DND-41 (cell line): ENCODE results near the gene NXN.
"Not testable (repeated sequence)": the region's sequence is repeated elsewhere in the genome, so short reads cannot be mapped to it uniquely, and the experiment has no call there.

Source experiments
- ATAC-seq: fragments of 200-7000 bp; cut with Tn5 transposase; 3 replicates; pipeline ENCODE4 v1.9.1; 2021; ENCODE audit warnings: low read depth; ENCODE audit not compliant: insufficient read depth
- DNase-seq: peaks from one replicate; pipeline ENCODE4 v3.0.0-alpha.2; 2020
- H2AFZ ChIP-seq: 2 replicates; pipeline ENCODE4 v1.6.0; 2012; ENCODE audit warnings: low read depth, low read length
- H3K27ac ChIP-seq: 2 replicates; pipeline ENCODE4 v1.5.1; 2012; ENCODE audit warnings: low read length, inconsistent platforms
- H3K27me3 ChIP-seq: fragments of 200-600 bp; sonication (generic); 2 replicates; pipeline ENCODE4 v1.6.0; 2012; ENCODE audit warnings: low read length, mild to moderate bottlenecking, inconsistent platforms; ENCODE audit not compliant: insufficient read depth, poor library complexity
- H3K36me3 ChIP-seq: 2 replicates; pipeline ENCODE4 v1.5.1; 2012; ENCODE audit warnings: low read length, inconsistent platforms; ENCODE audit not compliant: insufficient read depth
- H3K4me1 ChIP-seq: 2 replicates; pipeline ENCODE4 v1.5.1; 2012; ENCODE audit warnings: mild to moderate bottlenecking, low read length; ENCODE audit not compliant: insufficient read depth
- H3K4me2 ChIP-seq: 2 replicates; pipeline ENCODE4 v1.6.0; 2012; ENCODE audit warnings: mild to moderate bottlenecking, moderate library complexity, low read length, inconsistent platforms; ENCODE audit not compliant: insufficient read depth
- H3K4me3 ChIP-seq, 2 experiments: fragments of 200-600 bp in 1 of 2; shearing (Covaris generic) in 1 of 2; 2 replicates each; pipeline ENCODE4 v1.5.1; 2012 to 2016; ENCODE audit warnings: inconsistent platforms in 2 of 2, low read length in 2 of 2, mild to moderate bottlenecking in 2 of 2, low read depth in 1 of 2, moderate library complexity in 1 of 2
- H3K79me2 ChIP-seq: 2 replicates; pipeline ENCODE4 v1.6.0; 2012; ENCODE audit warnings: low read length, inconsistent platforms; ENCODE audit not compliant: insufficient read depth
- H3K9ac ChIP-seq: 2 replicates; pipeline ENCODE4 v1.6.0; 2012; ENCODE audit warnings: low read depth, mild to moderate bottlenecking, inconsistent platforms, low read length, moderate library complexity
- H3K9me3 ChIP-seq: 2 replicates; pipeline ENCODE4 v1.5.1; 2012; ENCODE audit warnings: low read length, moderate library complexity, mild to moderate bottlenecking, inconsistent platforms; ENCODE audit not compliant: insufficient read depth, severe bottlenecking
- H4K20me1 ChIP-seq: 2 replicates; pipeline ENCODE4 v1.6.0; 2012; ENCODE audit warnings: low read length; ENCODE audit not compliant: insufficient read depth
- CTCF ChIP-seq: IDR thresholded peaks from 2 replicates; pipeline ENCODE4 v1.5.1; 2012; ENCODE audit warnings: borderline replicate concordance, low read length, moderate library complexity, mild to moderate bottlenecking; ENCODE audit not compliant: poor library complexity, severe bottlenecking; ENCODE audit errors: extremely low read depth
- EZH2 ChIP-seq: IDR thresholded peaks from 3 replicates; pipeline ENCODE4 v1.6.1; 2012; ENCODE audit warnings: borderline replicate concordance, low read depth, mild to moderate bottlenecking, moderate library complexity, low read length, inconsistent platforms; ENCODE audit not compliant: severe bottlenecking

The NXN gene

DNA sequence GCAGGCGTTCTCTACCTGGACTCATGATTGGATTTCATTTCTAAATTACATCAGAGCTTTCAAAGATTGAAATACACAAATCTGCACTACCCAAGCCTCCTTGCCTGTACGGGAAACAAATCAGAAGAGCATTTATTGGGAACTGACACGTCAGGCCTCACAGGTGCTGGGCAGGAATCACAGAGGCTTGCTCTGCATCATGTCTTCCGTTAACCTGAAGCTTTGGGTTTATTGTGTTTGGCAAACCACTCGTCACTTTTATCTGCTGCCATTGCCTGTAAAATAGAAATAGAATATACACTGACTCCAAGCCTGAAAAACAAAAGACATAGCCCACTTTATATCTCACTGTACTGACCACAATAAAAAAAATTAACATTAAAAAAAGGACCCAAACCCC is 219.6 kb downstream of the NXN start:
- ATAC-seq (no peak), DNase-seq (no peak)
- no peak overlapping the region for H3K9ac ChIP-seq
- H3K9me3 ChIP-seq = no peaks in the 10 kb centered on the region
- peaks cover 70% of the 10 kb centered on the region for H3K36me3 ChIP-seq
- H3K4me1 ChIP-seq = no peaks in the 10 kb centered on the region
- H3K4me3 ChIP-seq = no peak overlapping the region
- no peaks in the 10 kb centered on the region for H3K79me2 ChIP-seq
- no peak for TF ChIP-seq EZH2
- no peaks in the 10 kb centered on the region for H3K27me3 ChIP-seq
- no peak overlapping the region for H3K27ac ChIP-seq
- no peak overlapping the region for H2AFZ ChIP-seq
- no peak overlapping the region for H3K4me2 ChIP-seq
- no peaks in the 10 kb centered on the region for H4K20me1 ChIP-seq

- not testable (repeated sequence) for DNase-seq, H3K4me1 ChIP-seq, H3K9ac ChIP-seq, H3K4me3 ChIP-seq, H2AFZ ChIP-seq, H3K9me3 ChIP-seq, H3K27me3 ChIP-seq, H4K20me1 ChIP-seq, ATAC-seq, H3K27ac ChIP-seq, H3K79me2 ChIP-seq, H3K4me2 ChIP-seq
- H3K36me3 ChIP-seq = peaks cover 41% of the 10 kb centered on the region
Measured at GRCh38 chr17:756010-756567, 223.5 kb downstream of the NXN start.

DNA sequence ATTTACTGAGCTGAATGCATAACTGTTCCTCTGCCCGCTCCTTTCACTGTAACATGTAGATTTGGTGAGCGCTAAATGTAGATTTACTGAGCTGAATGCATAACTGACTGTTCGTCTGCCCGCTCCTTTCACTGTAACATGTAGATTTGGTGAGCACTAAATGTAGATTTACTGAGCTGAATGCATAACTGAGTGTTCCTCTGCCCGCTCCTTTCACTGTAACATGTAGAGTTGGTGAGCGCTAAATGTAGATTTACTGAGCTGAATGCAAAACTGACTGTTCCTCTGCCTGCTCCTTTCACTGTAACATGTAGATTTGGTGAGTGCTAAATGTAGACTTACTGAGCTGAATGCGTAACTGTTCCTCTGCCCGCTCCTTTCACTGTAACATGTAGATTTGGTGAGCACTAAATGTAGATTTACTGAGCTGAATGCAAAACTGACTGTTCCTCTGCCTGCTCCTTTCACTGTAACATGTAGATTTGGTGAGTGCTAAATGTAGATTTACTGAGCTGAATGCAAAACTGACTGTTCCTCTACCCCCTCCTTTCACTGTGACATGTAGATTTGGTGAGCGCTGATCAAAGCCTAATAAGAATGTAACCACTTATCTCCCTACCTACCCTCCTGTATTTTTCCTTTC is 224.1 kb downstream of the NXN start:
- H4K20me1 ChIP-seq, H3K9me3 ChIP-seq, H3K4me2 ChIP-seq, H2AFZ ChIP-seq, H3K27ac ChIP-seq, H3K27me3 ChIP-seq, H3K9ac ChIP-seq, DNase-seq, H3K4me3 ChIP-seq, ATAC-seq: not testable (repeated sequence)
- Histone ChIP-seq H3K79me2 (peaks cover 16% of the 10 kb centered on the region), H3K36me3 (peaks cover 34% of the 10 kb centered on the region), H3K4me1 (peaks cover 16% of the 10 kb centered on the region)

DNA sequence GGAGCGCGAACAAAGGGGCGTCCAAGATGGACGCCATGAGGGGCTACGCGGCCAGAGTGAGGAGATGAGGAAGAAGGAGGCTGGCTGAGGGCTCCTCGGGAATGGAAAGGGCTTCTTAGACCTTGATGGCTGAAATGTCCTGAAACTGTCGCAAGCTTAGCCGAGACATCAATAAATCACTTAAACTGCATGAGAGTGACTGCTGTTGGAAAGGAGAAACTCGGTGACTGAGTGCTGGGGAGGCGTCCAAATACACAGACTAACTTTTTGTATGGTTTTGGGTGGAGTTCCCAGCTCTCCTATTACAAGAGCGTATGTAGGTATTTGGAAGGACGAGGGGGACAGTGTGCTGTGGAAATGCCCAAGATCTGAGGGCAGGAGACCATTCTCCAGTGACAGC is 226.2 kb downstream of the NXN start:
- no peak for DNase-seq

More for the DNA sequence above, 226.2 kb downstream of the NXN start:
- Histone ChIP-seq H4K20me1 (peaks cover 18% of the 10 kb centered on the region), H3K4me2 (no peak overlapping the region), H3K9me3 (no peaks in the 10 kb centered on the region), H3K27ac (no peak overlapping the region), H2AFZ (0 out of 2 replicates have a peak overlapping the region, but pooled peaks have one; percentile 51), H3K27me3 (no peaks in the 10 kb centered on the region), H3K36me3 (peaks cover 29% of the 10 kb centered on the region), H3K4me3 (no peak overlapping the region), H3K9ac (no peak overlapping the region), H3K79me2 (peaks cover 33% of the 10 kb centered on the region), H3K4me1 (peaks cover 29% of the 10 kb centered on the region)
- TF ChIP-seq EZH2 (no peak), CTCF (no peak)
- no peak for ATAC-seq
